Endothelial cell of umbilical vein (primary cell): Measurements from ENCODE around the gene TMEFF1. TPM values are rescaled to one million over a fixed set of nuclear protein-coding genes. Genes with fewer than 3 reads are reported as not detected.
"Not testable (repeated sequence)": the region's sequence is repeated elsewhere in the genome, so short reads cannot be mapped to it uniquely, and the experiment has no call there.

ENCODE experiments used
- BruUV-seq: library from RNA; stranded (reverse); fragments of 400-500 nt; replicated peaks from 2 replicates; lab custom pipeline; 2021; lab: Mats Ljungman, UMichigan
- CTCF ChIA-PET: fragments of 300-600, 350-600 bp; sonication (Branson Sonifier 250); formaldehyde crosslinking; loops from one replicate; lab custom pipeline; 2021; ENCODE audit warnings: antibody characterized with exemption, inconsistent platforms; lab: Charles Lee
- POLR2A ChIA-PET: fragments of 300-600, 350-600 bp; sonication (Branson Sonifier 250); formaldehyde crosslinking; loops from one replicate; lab custom pipeline; 2021; ENCODE audit warnings: antibody characterized with exemption, inconsistent platforms; lab: Charles Lee
- DNase-seq: peaks from one replicate; pipeline ENCODE4 v3.0.0-alpha.2; 2011; ENCODE audit warnings: low read depth, low spot score
- FAIRE-seq: peaks from 2 replicates; lab custom pipeline; 2011; peaks lifted over from hg19 to GRCh38; lab: Jason Lieb, UNC
- H2AFZ ChIP-seq: 2 replicates; pipeline ENCODE4 v1.6.0; 2012; ENCODE audit warnings: low read depth, low read length, control low read depth, inconsistent platforms
- H3K27ac ChIP-seq: 2 replicates; pipeline ENCODE4 v1.5.1; 2011; ENCODE audit warnings: low read depth, mild to moderate bottlenecking, control low read depth, low read length, moderate library complexity; ENCODE audit not compliant: insufficient read depth
- H3K27me3 ChIP-seq, 2 experiments: 2 replicates each; pipeline versions ENCODE4 v1.6.0 to v1.6.1; 2011; ENCODE audit warnings: low read length in 2 of 2, mixed read lengths in 1 of 2; ENCODE audit not compliant: control insufficient read depth in 2 of 2, insufficient read depth in 2 of 2
- H3K36me3 ChIP-seq, 2 experiments: 2 replicates in 1 of 2; 3 replicates in 1 of 2; pipeline ENCODE4 v1.5.1; 2011; ENCODE audit warnings: low read length in 2 of 2, mild to moderate bottlenecking in 1 of 2, moderate library complexity in 1 of 2; ENCODE audit not compliant: control insufficient read depth in 2 of 2, insufficient read depth in 2 of 2; ENCODE audit errors: extremely low read depth in 1 of 2
- H3K4me1 ChIP-seq: 3 replicates; pipeline ENCODE4 v1.5.1; 2011; ENCODE audit warnings: mild to moderate bottlenecking, low read length; ENCODE audit not compliant: control insufficient read depth, insufficient read depth; ENCODE audit errors: extremely low read depth
- H3K4me2 ChIP-seq: 2 replicates; pipeline ENCODE4 v1.6.1; 2011; ENCODE audit warnings: low read length, control low read depth, mixed read lengths; ENCODE audit not compliant: insufficient read depth
- H3K4me3 ChIP-seq, 3 experiments: fragments of 200-600 bp in 1 of 3; sonication (generic), shearing (Covaris generic) in 1 of 3; replicated peaks in 1 of 3; 2 replicates each; pipeline ENCODE4 v1.5.1; 2011 to 2016; ENCODE audit warnings: control low read depth in 3 of 3, low read length in 3 of 3, mild to moderate bottlenecking in 2 of 3, inconsistent platforms in 1 of 3, low read depth in 1 of 3, moderate library complexity in 1 of 3; ENCODE audit not compliant: insufficient read depth in 1 of 3
- H3K79me2 ChIP-seq: 2 replicates; pipeline ENCODE4 v1.6.0; 2012; ENCODE audit warnings: low read length, inconsistent platforms; ENCODE audit not compliant: control insufficient read depth, insufficient read depth
- H3K9ac ChIP-seq: replicated peaks from 2 replicates; pipeline ENCODE3; 2011; ENCODE audit warnings: low read length, control low read depth; ENCODE audit not compliant: insufficient read depth; ENCODE audit errors: extremely low read depth
- H3K9me1 ChIP-seq: replicated peaks from 3 replicates; pipeline ENCODE4 v1.6.0; 2011; ENCODE audit warnings: mild to moderate bottlenecking, low read length; ENCODE audit not compliant: control insufficient read depth, insufficient read depth; ENCODE audit errors: extremely low read depth
- H3K9me3 ChIP-seq: replicated peaks from 2 replicates; pipeline ENCODE4 v1.5.1; 2012; ENCODE audit warnings: low read length, inconsistent platforms; ENCODE audit not compliant: control insufficient read depth, insufficient read depth
- H4K20me1 ChIP-seq: replicated peaks from 2 replicates; pipeline ENCODE3; 2011; ENCODE audit warnings: mild to moderate bottlenecking, low read length; ENCODE audit not compliant: control insufficient read depth, insufficient read depth; ENCODE audit errors: extremely low read depth
- CTCF ChIP-seq, 2 donors: IDR thresholded peaks; 1 replicate in 1 of 2; 2 replicates in 1 of 2; pipeline ENCODE4 v1.5.1; 2011; ENCODE audit warnings: low read length in 2 of 2, mild to moderate bottlenecking in 2 of 2, moderate library complexity in 2 of 2, control low read depth in 1 of 2, inconsistent platforms in 1 of 2, low read depth in 1 of 2; ENCODE audit not compliant: insufficient read depth in 1 of 2; ENCODE audit errors: extremely low read depth in 1 of 2
- EZH2 ChIP-seq: IDR thresholded peaks from 2 replicates; pipeline ENCODE4 v1.6.1; 2012; ENCODE audit warnings: borderline replicate concordance, low read depth, mild to moderate bottlenecking, moderate library complexity, low read length, inconsistent platforms; ENCODE audit not compliant: severe bottlenecking
- FOS ChIP-seq: IDR thresholded peaks from 2 replicates; pipeline ENCODE4 v1.6.1; 2011; ENCODE audit warnings: mild to moderate bottlenecking, low read length, moderate library complexity, borderline replicate concordance; ENCODE audit not compliant: insufficient read depth
- GATA2 ChIP-seq: IDR thresholded peaks from 2 replicates; pipeline ENCODE4 v1.7.0; 2011; ENCODE audit warnings: low read depth, mild to moderate bottlenecking, moderate library complexity, mixed read lengths, low read length; ENCODE audit not compliant: insufficient read length, insufficient read depth
- JUN ChIP-seq: IDR thresholded peaks from 2 replicates; pipeline ENCODE4 v1.6.1; 2011; ENCODE audit warnings: borderline replicate concordance, low read depth; ENCODE audit not compliant: insufficient read length, insufficient read depth
- MYC ChIP-seq: IDR thresholded peaks from one replicate; pipeline ENCODE4 v1.6.1; 2011; ENCODE audit warnings: mild to moderate bottlenecking, low read depth, low read length
- POLR2A ChIP-seq: IDR thresholded peaks from 2 replicates; pipeline ENCODE4 v1.6.1; 2012; ENCODE audit warnings: low read depth, mild to moderate bottlenecking, control low read depth, low read length
- POLR2AphosphoS5 ChIP-seq: IDR thresholded peaks from 2 replicates; pipeline ENCODE4 v1.6.1; 2012; ENCODE audit warnings: low read depth, mild to moderate bottlenecking, control low read depth, low read length, moderate library complexity; ENCODE audit not compliant: insufficient read depth
- dilution Hi-C: fragments of 300-500 bp; cut with MboI; formaldehyde crosslinking; loops from one replicate; pipeline ENCODE4 v1.15.0; 2019; ENCODE audit warnings: low sequenced_read_pairs; ENCODE audit not compliant: extremely low pct_ligation_motif_present
- intact Hi-C: fragments of 100-400 bp; cut with micrococcal nuclease; formaldehyde crosslinking; loops from one replicate; pipeline ENCODE4 v1.10.0; 2022
- polyA plus RNA-seq, 4 experiments: library from polyadenylated mRNA; depleted of rRNA in 3 of 4; stranded (reverse) in 3 of 4; unstranded in 1 of 4; fragments of >200 nt; gene quantifications; 2 replicates each; pipeline versions ENCODE4 v1.2.1 to v1.2.3, GENCODE V29; 2011 to 2012; ENCODE audit warnings: missing spikeins in 1 of 4
- total RNA-seq: library from RNA; stranded (reverse); gene quantifications from 2 replicates; pipeline ENCODE4 v1.2.3, GENCODE V29; 2021
- TF ChIP-seq, protein P1 (sequence below): IDR thresholded peaks from 2 replicates; pipeline ENCODE4 v1.6.1; 2011; ENCODE audit not compliant: insufficient read depth, insufficient read length

Gene TMEFF1
- total and polyA plus RNA-seq, 2 donors (not counting 3 experiments of a cell fraction or from before 2014, with no cell fraction given), result 3.0 to 14.6 TPM

GRCh38 chr9:100440071-100440470 lies 32.9 kb upstream of the TMEFF1 start:
- intact Hi-C loops (no loop called here), dilution Hi-C loops (loop anchor here (25.0 kb wide), 1 partner anchor 103 kb away; no protein-coding TSS in a partner anchor)
- Histone ChIP-seq H3K79me2 (peaks cover 94% of the 10 kb centered on the region), H3K4me3 (no peak overlapping the region), H3K27me3 (no peaks in the 10 kb centered on the region), H3K9ac (no peak overlapping the region), H3K4me2 (no peak overlapping the region), H2AFZ (no peak overlapping the region), H3K4me1 (no peaks in the 10 kb centered on the region), H3K9me3 (no peaks in the 10 kb centered on the region), H3K36me3 (peaks cover 0 to 11% of the 10 kb centered on the region in 2 experiments), H3K27ac (no peak overlapping the region), H3K9me1 (no peaks in the 10 kb centered on the region), H4K20me1 (peaks cover 19% of the 10 kb centered on the region)
- no peak for FAIRE-seq
- ChIA-PET CTCF (interaction anchor here (0.6 to 1.0 kb wide), 3 partner anchors 24 to 162 kb away, joined by 3 read pairs; no protein-coding TSS in a partner anchor), POLR2A (no interaction called here)
- BruUV-seq, result no TSS peak
- no peak for TF ChIP-seq FOS
- no peak for TF ChIP-seq MYC
- TF ChIP-seq GATA2, result no peak
- TF ChIP-seq, protein P1, sequence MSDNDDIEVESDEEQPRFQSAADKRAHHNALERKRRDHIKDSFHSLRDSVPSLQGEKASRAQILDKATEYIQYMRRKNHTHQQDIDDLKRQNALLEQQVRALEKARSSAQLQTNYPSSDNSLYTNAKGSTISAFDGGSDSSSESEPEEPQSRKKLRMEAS, result no peak
- no peak for TF ChIP-seq POLR2AphosphoS5
- no peak for TF ChIP-seq JUN
- no peak for TF ChIP-seq POLR2A
- TF ChIP-seq EZH2, result no peak
- no peak for TF ChIP-seq CTCF (IDR thresholded peaks at IDR 0.05; ENCODE audit: extremely low read depth in 1 of 2, insufficient read depth in 1 of 2, low read depth in 1 of 2, low read length in 2 of 2)
- no peak for DNase-seq

DNA sequence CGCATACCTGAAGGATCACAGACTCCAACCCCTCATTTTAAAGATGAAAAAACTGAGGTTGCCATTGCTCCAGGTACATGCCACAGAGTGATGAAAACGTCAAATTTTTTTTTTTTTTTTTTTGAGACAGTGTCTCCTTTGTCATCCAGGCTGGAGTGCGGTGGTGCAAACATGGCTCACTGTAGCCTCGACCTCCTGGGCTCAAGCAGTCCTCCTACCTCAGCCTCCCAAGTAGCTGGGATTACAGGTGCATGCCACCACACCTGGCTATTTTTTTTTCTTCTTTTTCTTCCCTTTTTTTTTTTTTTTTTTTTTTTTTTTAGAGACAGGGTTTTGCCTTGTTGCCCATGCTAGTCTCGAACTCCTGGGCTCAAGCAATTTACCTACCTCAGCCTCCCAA lies 32.5 kb upstream of the TMEFF1 start:
- H3K4me2 ChIP-seq, DNase-seq, H3K9me1 ChIP-seq, H2AFZ ChIP-seq, H3K4me1 ChIP-seq, H3K4me3 ChIP-seq, FAIRE-seq, POLR2A ChIA-PET, H3K27me3 ChIP-seq, H3K9me3 ChIP-seq, H3K9ac ChIP-seq, BruUV-seq, intact Hi-C loops, H3K27ac ChIP-seq: not testable (repeated sequence)
- Histone ChIP-seq H3K79me2 (peaks cover 92% of the 10 kb centered on the region), H3K36me3 (peaks cover 0 to 12% of the 10 kb centered on the region in 2 experiments), H4K20me1 (peaks cover 18% of the 10 kb centered on the region)
- dilution Hi-C loops, result loop anchor here (25.0 kb wide), 1 partner anchor 103 kb away; no protein-coding TSS in a partner anchor
- CTCF ChIA-PET, result interaction anchor here (0.6 to 1.7 kb wide), 4 partner anchors 14 to 161 kb away, joined by 3 to 5 read pairs (median 3); no protein-coding TSS in a partner anchor
